ENCODE measurements around the gene HPGDS.
"Not testable (repeated sequence)": the region's sequence is repeated elsewhere in the genome, so short reads cannot be mapped to it uniquely, and the experiment has no call there.

The HPGDS gene

GRCh38 chr4:94357624-94358023 is 15.0 kb upstream of the HPGDS start:
- DNase-seq (ENCODE audit: low read depth in 2 of 2), result no peak

- DNase-seq (ENCODE audit: low read depth in 2 of 2), result no peak
These were observed 13.8 kb upstream of the HPGDS start for GRCh38 chr4:94356444-94356843.

GRCh38 chr4:94354474-94354896 is 11.8 kb upstream of the HPGDS start:
- no peak for DNase-seq (ENCODE audit: low read depth in 2 of 2)

GRCh38 chr4:94352996-94353395 is 10.4 kb upstream of the HPGDS start:
- DNase-seq (ENCODE audit: low read depth in 2 of 2), result no peak

GRCh38 chr4:94352163-94352562 is 9.5 kb upstream of the HPGDS start:
- DNase-seq (ENCODE audit: low read depth in 2 of 2), result no peak

GRCh38 chr4:94351319-94351718 is 8.7 kb upstream of the HPGDS start:
- no peak for DNase-seq (ENCODE audit: low read depth in 2 of 2)

GRCh38 chr4:94350095-94350494 is 7.5 kb upstream of the HPGDS start:
- DNase-seq (ENCODE audit: low read depth in 2 of 2), result no peak

- DNase-seq (ENCODE audit: low read depth in 2 of 2), result no peak
These were observed 6.6 kb upstream of the HPGDS start for GRCh38 chr4:94349193-94349592.

- no peak for DNase-seq (ENCODE audit: low read depth in 2 of 2)
These were observed 6.0 kb upstream of the HPGDS start for GRCh38 chr4:94348666-94349065.

- no peak for DNase-seq (ENCODE audit: low read depth in 2 of 2)
These were observed 3.9 kb upstream of the HPGDS start for GRCh38 chr4:94346541-94346940.

GRCh38 chr4:94345969-94346368 is 3.3 kb upstream of the HPGDS start:
- DNase-seq (ENCODE audit: low read depth in 2 of 2), result no peak

- no peak for DNase-seq (ENCODE audit: low read depth in 2 of 2)
These were observed 2.6 kb upstream of the HPGDS start for GRCh38 chr4:94345266-94345665.

GRCh38 chr4:94344457-94344856 is 1.8 kb upstream of the HPGDS start:
- no peak for DNase-seq (ENCODE audit: low read depth in 2 of 2)

- no peak for DNase-seq (ENCODE audit: low read depth in 2 of 2)
These were observed 910 bp downstream of the HPGDS start for GRCh38 chr4:94341481-94342370.

GRCh38 chr4:94339779-94340178 is 2.9 kb downstream of the HPGDS start:
- no peak for DNase-seq (ENCODE audit: low read depth in 2 of 2)

GRCh38 chr4:94338681-94339351 is 3.8 kb downstream of the HPGDS start:
- DNase-seq (ENCODE audit: low read depth in 2 of 2), result no peak

- not testable (repeated sequence) for DNase-seq (ENCODE audit: low read depth in 2 of 2)
These were observed 5.8 kb downstream of the HPGDS start for GRCh38 chr4:94336791-94337190.

- DNase-seq (ENCODE audit: low read depth in 2 of 2), result no peak
These were observed 6.3 kb downstream of the HPGDS start for GRCh38 chr4:94336303-94336702.

- DNase-seq (ENCODE audit: low read depth in 2 of 2), result no peak
These were observed 7.7 kb downstream of the HPGDS start for GRCh38 chr4:94334962-94335361.

- DNase-seq (ENCODE audit: low read depth in 2 of 2), result peak in 1 of 2 experiments; percentile 4
These were observed 8.2 kb downstream of the HPGDS start for GRCh38 chr4:94334476-94334875.

GRCh38 chr4:94333866-94334265 is 8.8 kb downstream of the HPGDS start:
- no peak for DNase-seq (ENCODE audit: low read depth in 2 of 2)

GRCh38 chr4:94332983-94333590 is 9.5 kb downstream of the HPGDS start:
- DNase-seq (ENCODE audit: low read depth in 2 of 2), result no peak

GRCh38 chr4:94329933-94330332 is 12.7 kb downstream of the HPGDS start:
- DNase-seq (ENCODE audit: low read depth in 2 of 2), result no peak
